ENCODE results near the gene MAP7.

GRCh38 chr6:136341367-136341766 lies 208.9 kb downstream of the MAP7 start:
- TF ChIP-seq CTCF (conservative IDR thresholded peaks at IDR 0.05), result no peak
- no peak for TF ChIP-seq ZFX (IDR thresholded peaks at IDR 0.05)
